SHP77 (cell line): ENCODE measurements around the gene SELENOV.
A peak's percentile ranks its signal among the peaks of the same experiment; 100 is the strongest.
"Not testable (repeated sequence)": the region's sequence is repeated elsewhere in the genome, so short reads cannot be mapped to it uniquely, and the experiment has no call there.

Experiments
- DNase-seq, 2 experiments: peaks; one replicate each; lab custom pipeline; 2025; lab: John Stamatoyannopoulos, UW

SELENOV gene, protein sequence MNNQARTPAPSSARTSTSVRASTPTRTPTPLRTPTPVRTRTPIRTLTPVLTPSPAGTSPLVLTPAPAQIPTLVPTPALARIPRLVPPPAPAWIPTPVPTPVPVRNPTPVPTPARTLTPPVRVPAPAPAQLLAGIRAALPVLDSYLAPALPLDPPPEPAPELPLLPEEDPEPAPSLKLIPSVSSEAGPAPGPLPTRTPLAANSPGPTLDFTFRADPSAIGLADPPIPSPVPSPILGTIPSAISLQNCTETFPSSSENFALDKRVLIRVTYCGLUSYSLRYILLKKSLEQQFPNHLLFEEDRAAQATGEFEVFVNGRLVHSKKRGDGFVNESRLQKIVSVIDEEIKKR

DNA sequence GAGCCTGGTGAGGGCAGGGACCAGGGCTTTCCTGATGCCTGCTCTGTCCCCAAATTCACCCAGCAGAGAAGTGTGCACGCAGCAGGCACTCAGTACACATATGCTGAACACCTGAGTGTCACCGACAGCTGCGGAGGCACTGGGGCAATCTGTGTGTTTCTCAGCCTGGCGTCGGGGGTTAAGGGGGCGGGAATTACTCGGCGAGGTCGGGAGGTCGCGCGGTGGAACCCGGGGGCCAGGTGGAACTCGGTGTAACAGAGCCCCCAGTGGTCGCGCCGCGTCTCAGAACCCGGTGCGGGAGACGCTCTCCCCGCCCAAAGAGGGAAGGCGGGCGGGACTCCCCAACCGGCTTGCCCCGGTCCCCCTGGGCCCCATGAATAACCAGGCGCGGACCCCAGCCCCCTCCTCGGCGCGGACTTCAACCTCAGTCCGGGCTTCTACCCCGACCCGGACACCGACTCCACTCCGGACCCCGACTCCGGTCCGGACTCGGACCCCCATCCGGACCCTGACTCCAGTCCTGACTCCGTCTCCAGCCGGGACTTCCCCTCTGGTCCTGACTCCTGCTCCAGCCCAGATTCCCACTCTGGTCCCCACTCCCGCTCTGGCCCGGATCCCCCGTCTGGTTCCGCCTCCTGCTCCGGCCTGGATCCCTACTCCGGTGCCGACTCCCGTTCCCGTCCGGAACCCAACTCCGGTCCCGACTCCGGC, at the start of gene SELENOV:
SELENOV (plus strand) TSS at position 300 of the 711 bp plus-strand sequence; CDS start at position 374, 74 bp downstream.
- no peak for DNase-seq

- no peak for DNase-seq
Observed at GRCh38 chr19:39465956-39466747, 48.8 kb upstream of the SELENOV start.

DNA sequence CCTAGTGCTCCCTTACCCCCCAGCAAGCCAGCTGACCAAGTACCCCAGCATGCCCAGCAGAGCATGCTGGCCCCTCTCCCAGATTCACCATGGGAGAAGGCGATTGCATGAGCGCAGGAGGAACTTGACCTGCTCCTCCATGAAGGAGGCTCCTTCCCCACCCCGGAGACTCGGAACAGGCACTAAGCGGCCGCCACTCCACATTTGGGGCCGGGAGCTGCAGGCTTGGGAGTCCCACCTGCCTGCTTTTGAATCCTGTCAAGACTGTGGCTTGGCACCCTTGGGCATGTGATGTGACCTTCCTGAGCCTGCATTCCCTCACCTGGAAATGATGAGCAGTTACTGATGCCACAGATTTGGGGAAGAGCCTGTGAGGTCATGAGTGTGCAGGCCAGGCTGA, 47.0 kb upstream of the SELENOV start:
- DNase-seq = no peak

- DNase-seq = no peak
Observed at GRCh38 chr19:39469036-39469435, 45.9 kb upstream of the SELENOV start.

DNA sequence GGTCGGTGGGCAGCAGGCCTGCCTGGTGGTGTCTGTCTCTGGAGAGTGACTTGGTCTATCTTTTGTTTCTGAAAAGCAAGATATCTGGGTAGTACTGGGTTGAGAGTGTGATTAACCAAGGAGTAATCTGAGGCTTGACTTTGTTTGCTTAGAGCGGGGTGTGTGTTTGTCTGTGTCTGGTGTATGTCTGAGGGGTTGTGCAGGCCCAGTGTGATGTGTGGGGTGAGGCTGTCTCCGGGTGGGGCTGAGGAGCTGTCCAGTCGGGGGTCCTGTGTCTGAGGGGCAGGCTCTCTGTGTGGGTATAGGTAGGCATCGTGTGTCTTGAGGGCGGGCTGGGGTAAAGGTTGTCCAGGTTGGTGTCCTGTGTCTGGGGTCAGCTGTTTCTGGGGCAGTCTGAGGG, 45.4 kb upstream of the SELENOV start:
- DNase-seq = no peak

- no peak for DNase-seq
Observed at GRCh38 chr19:39470724-39471339, 44.1 kb upstream of the SELENOV start.

DNA sequence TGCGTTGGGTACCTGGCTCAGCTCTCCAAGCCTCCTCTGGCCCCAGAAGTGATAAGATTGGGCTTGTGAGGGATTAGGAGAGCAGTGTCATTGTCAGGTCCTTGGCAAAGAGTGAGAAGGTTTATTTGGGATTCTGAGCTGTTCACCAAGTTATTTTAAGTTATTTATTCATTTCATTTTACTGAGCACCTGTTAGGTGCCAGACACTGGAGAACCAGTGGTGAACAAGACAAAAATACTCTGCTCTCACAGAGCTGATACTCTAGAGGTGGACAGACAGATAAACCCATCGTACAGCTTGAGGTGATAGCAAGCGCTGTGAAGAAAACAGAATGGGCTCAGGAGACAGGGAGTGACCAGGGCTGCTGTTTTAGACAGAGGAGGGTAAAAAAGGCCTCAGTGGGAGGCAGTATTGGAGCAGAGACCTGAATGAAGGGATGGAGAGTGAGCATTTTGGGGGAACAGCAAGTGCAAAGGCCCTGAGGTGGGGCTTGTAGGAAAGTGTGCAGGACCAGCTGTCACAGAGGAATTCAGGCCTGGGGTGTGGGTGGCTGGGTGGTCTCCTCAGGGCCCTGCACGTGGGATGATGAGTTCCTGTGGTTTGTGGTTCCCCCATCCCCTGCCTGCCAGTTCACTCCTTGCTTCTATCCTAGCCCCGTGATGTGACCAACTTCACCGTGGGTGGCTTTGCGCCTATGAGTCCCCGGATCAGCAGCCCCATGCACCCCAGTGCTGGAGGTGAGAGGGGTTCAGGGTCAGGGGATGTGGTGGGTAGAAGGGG, 43.0 kb upstream of the SELENOV start:
- no peak for DNase-seq

DNA sequence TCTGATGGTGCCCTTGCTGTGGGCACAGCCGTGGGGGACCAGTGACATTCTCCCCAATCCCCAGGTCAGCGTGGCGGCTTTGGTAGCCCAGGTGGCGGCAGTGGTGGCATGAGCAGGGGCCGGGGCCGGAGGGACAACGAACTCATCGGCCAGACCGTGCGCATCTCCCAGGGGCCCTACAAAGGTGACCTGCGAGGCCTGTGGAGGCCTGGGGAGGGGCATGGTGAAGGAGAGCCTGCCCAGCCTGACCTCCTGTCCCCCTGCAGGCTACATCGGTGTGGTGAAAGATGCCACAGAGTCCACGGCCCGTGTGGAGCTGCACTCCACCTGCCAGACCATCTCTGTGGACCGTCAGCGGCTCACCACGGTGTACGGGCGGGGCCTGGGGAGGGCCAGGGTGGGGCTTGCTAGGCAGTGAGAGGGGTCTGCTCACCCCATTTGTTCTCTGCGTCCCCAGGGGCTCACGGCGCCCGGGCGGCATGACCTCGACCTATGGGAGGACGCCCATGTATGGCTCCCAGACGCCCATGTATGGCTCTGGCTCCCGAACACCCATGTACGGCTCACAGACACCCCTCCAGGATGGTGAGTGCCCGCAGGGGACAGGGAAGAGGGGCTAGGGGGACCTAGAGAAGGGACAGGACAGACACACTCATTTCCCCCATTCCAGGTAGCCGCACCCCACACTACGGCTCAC, 42.0 kb upstream of the SELENOV start:
- no peak for DNase-seq

GRCh38 chr19:39473443-39473960, 41.4 kb upstream of the SELENOV start:
- no peak for DNase-seq

- DNase-seq = peak; percentile 63 to 72
Observed at GRCh38 chr19:39474139-39474620, 40.8 kb upstream of the SELENOV start.

GRCh38 chr19:39475748-39476147, 39.2 kb upstream of the SELENOV start:
- DNase-seq = no peak

- not testable (repeated sequence) for DNase-seq
Observed at GRCh38 chr19:39479319-39479801, 35.6 kb upstream of the SELENOV start.

GRCh38 chr19:39479916-39480315, 35.0 kb upstream of the SELENOV start:
- DNase-seq = no peak

DNA sequence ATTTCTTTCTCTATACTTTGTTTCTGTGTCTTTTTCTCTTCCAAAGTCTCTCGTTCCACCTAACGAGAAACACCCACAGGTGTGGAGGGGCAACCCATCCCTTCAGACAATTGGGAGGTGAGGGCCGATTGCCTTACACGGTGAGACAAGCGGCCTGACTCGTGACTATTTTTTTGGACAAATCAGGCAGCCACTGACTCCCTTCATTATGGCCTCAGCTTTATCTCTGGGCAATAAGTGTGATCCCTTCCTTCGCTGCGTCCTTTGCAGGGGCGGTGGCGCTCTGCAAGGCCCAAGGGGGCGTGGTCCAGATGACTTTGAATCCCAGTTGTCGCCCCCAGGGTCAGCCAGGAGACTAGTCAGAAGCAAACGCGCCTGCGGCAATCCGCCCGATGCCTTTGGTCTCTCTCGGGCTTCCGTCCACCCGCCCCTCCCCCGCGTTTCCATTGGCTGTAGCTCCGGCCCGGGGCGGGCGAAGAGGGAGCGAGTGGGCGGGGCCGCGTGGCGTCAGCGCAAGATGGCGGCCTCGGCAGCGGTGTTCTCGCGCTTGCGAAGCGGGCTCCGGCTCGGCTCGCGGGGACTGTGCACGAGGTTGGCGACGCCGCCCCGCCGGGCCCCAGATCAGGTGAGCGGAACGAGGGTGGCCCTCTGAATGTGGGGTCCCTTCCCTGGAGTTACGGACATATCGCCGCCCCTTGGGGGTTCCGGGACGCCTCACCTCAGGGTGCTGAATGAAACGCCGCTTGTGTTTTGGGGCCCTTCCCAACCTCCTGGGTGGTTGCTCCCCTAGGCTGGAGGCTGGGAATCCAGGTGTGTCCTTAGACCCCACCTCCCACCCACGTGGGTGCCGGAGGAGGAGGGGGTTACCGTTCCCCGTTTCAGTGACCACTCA, 34.4 kb upstream of the SELENOV start, which contains the start of gene TIMM50:
TIMM50 (plus strand) TSS at position 502 of the 892 bp plus-strand sequence; CDS start at position 518, 16 bp downstream.
- DNase-seq = peak; percentile 99 to 100

DNA sequence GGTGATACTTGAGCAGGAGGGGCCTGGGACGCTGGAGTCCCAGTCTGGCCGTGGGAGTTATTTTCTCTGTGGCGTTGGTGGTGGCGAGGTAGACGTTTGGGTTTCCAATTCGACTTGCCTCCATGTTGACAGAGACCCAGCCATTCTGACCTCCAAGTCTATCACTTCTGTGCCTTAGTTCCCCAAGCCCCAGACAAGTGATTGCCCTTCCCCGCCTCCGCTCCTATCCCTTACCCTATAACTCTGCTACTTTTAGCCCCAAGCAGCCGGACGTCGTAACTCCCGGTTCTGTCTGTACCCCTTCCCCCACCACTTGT, 33.8 kb upstream of the SELENOV start:
- no peak for DNase-seq

GRCh38 chr19:39481676-39482075, 33.3 kb upstream of the SELENOV start:
- no peak for DNase-seq

DNA sequence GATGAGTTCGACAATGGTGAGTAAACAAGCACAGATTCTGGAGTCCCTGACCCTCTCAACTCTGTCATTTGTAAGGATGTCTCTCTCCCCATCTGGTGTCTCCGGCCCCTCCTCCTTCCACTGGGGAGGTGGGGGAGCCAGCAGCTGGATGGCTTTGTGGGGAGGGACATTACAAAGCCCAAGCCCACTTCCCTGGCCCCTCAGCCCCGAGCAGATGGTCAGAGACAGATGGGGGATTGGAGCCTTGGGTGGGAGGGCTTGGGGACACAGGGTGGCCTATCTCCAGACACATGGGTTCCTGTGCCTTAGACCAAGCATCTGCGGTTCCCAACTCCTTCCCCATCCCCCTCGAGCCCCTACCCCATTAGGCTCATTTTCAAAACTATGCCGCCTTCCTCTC, 31.8 kb upstream of the SELENOV start:
- no peak for DNase-seq

DNA sequence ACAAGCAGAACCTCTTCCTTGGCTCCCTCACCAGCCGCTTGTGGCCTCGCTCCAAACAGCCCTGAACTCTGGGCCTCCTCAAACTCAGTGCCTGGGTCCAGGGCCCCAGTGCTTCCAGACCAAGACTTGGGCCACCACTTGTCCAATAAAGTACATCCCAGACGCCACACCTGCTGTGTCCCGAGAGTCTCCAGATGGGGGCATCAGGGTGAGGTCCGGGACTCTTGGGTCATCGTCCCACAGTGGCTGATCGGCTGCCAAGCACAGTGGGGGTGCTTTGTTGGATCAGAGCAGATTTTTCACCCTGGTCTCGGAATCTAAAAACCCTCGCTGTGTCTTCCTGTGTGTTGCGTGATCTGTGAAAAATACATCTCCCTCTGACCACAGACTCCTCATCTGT, 25.2 kb upstream of the SELENOV start:
- no peak for DNase-seq

DNA sequence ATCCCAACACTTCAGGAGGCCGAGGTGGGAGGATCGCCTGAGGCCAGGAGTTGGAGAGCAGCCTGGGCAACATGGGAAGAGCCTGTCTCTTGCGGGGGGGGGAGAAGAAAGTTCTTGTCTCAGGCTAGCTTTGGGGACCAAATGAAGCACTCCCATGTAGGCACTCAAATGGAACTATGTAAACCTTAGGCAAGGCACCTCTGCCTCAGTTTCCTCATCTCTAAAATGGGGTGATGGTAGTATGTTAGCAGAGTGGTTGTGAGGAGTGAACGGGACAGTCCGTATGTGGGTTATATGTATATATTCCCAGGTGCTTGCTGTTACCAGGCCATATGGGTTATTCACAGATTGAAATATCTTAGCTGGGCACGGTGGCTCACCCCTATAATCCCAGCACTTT, 22.7 kb upstream of the SELENOV start:
- DNase-seq = no peak
